ENCODE results near the gene ROBO1. TPM values are rescaled to one million over a fixed set of nuclear protein-coding genes. Genes with fewer than 3 reads are reported as not detected.

The ROBO1 gene
- total and polyA plus RNA-seq, 2 of the 8 experiments (the other 6 are each of a cell fraction or from before 2014, with no cell fraction given) = 51.4 to 91.0 TPM

- WGBS, 2 experiments (ENCODE audit: extremely low coverage in 1 of 2, insufficient coverage in 1 of 2, insufficient read length in 1 of 2, insufficient replicate concordance in 2 of 2, low coverage in 1 of 2, low lambda C conversion rate in 2 of 2, missing lambda C conversion rate in 1 of 2) = 92% methylated on average over 6 of the region's 6 CpGs; no CpG with 5 or more reads in 1 of the 2 experiments
- no peak overlapping the region for H3K9ac ChIP-seq (replicated peaks in 1 of 4; ENCODE audit: extremely low read depth in 1 of 4, low read depth in 3 of 4, low read length in 3 of 4)
- no peak overlapping the region for H3K23ac ChIP-seq (ENCODE audit: insufficient read length)
- no peak overlapping the region for H3K18ac ChIP-seq (ENCODE audit: extremely low read depth, low read length)
- H2BK5ac ChIP-seq (ENCODE audit: low read depth, low read length) = no peak overlapping the region
- no peak overlapping the region for H2BK20ac ChIP-seq (ENCODE audit: low read length)
- H2BK120ac ChIP-seq (replicated peaks; ENCODE audit: low read depth, low read length) = no peak overlapping the region
- FAIRE-seq = no peak
- no peak for DNase-seq (ENCODE audit: low read depth in 1 of 2, low spot score in 2 of 2)
- no peaks in the 10 kb centered on the region for H3K27me3 ChIP-seq (replicated peaks in 1 of 4; ENCODE audit: control insufficient read depth in 3 of 4, extremely low read depth in 1 of 4, insufficient read depth in 3 of 4, low read length in 3 of 4)
- POLR2A ChIA-PET (ENCODE audit: partially characterized antibody) = no interaction called here
- H2BK12ac ChIP-seq (ENCODE audit: low read depth, low read length) = no peak overlapping the region
- no peak overlapping the region for H4K8ac ChIP-seq (ENCODE audit: extremely low read depth, insufficient read depth, low read length)
- no peaks in the 10 kb centered on the region for H3K9me3 ChIP-seq (ENCODE audit: insufficient read depth in 2 of 2, low read depth in 1 of 2, low read length in 1 of 2)
- no peak overlapping the region for H3K4me2 ChIP-seq (ENCODE audit: insufficient read depth in 1 of 2, low read depth in 2 of 2, low read length in 2 of 2)
- no peaks in the 10 kb centered on the region for H3K23me2 ChIP-seq (ENCODE audit: low read depth, low read length)
- no peaks in the 10 kb centered on the region for H3K4me1 ChIP-seq (replicated peaks in 1 of 4; ENCODE audit: control insufficient read depth in 3 of 4, insufficient read depth in 4 of 4, low read length in 3 of 4)
- H4K20me1 ChIP-seq (replicated peaks in 1 of 2; ENCODE audit: control insufficient read depth in 1 of 2, insufficient read depth in 2 of 2, low read length in 2 of 2) = no peaks in the 10 kb centered on the region
- H2BK15ac ChIP-seq (ENCODE audit: low read length) = no peak overlapping the region
- peaks cover 0 to 17% (median 4%) of the 10 kb centered on the region in 4 experiments; a peak in 4 of 8 replicates for H3K36me3 ChIP-seq (ENCODE audit: control insufficient read depth in 2 of 4, insufficient read depth in 4 of 4, low read length in 3 of 4)
- no peak overlapping the region for H2AK5ac ChIP-seq (ENCODE audit: low read depth, low read length)
- no peak overlapping the region for H3K27ac ChIP-seq (ENCODE audit: low read depth, low read length)
- TF ChIP-seq RBBP5 (IDR thresholded peaks at IDR 0.05; ENCODE audit: borderline replicate concordance, low read depth, low read length) = no peak
- TF ChIP-seq MAX (IDR thresholded peaks at IDR 0.05) = no peak
- TF ChIP-seq TCF12 (IDR thresholded peaks at IDR 0.05; ENCODE audit: low read depth, low read length) = no peak
- no peak for TF ChIP-seq JUND (IDR thresholded peaks at IDR 0.05; ENCODE audit: low read length)
- TF ChIP-seq SIX5 (IDR thresholded peaks at IDR 0.05; ENCODE audit: low read depth, low read length) = no peak
- H3K14ac ChIP-seq (ENCODE audit: insufficient read length) = no peak overlapping the region
- H3K56ac ChIP-seq (replicated peaks; ENCODE audit: insufficient read length, low read depth, low read length) = no peak overlapping the region
- H4K5ac ChIP-seq (ENCODE audit: insufficient read length, low read depth, low read length) = no peak overlapping the region
- H2AFZ ChIP-seq (ENCODE audit: low read length) = no peak overlapping the region
- no peak overlapping the region for H3K4ac ChIP-seq (replicated peaks; ENCODE audit: insufficient read length, low read depth, low read length)
- no peaks in the 10 kb centered on the region for H3K79me1 ChIP-seq (ENCODE audit: low read depth, low read length)
- CTCF ChIA-PET (ENCODE audit: partially characterized antibody) = interaction anchor here (0.6 to 2.3 kb wide), 4 partner anchors 19 to 440 kb away, joined by 3 to 8 read pairs (median 4); no protein-coding TSS in a partner anchor
- H4K91ac ChIP-seq (replicated peaks; ENCODE audit: insufficient read length, low read length) = no peak overlapping the region
- H3K79me2 ChIP-seq (ENCODE audit: control insufficient read depth in 1 of 2, insufficient read depth in 2 of 2, low read length in 2 of 2) = no peaks in the 10 kb centered on the region
- no peak overlapping the region for H3K4me3 ChIP-seq (ENCODE audit: extremely low read depth in 1 of 4, insufficient read depth in 2 of 4, low read depth in 3 of 4, low read length in 4 of 4)
These were observed 1102.7 kb downstream of the ROBO1 start for GRCh38 chr3:78665101-78665500.
